ENCODE results near the gene PLG.
"Not testable (repeated sequence)": the region's sequence is repeated elsewhere in the genome, so short reads cannot be mapped to it uniquely, and the experiment has no call there.

PLG gene

GRCh38 chr6:160708993-160709392 is 6.9 kb downstream of the PLG start:
- not testable (repeated sequence) for DNase-seq

- DNase-seq: no peak
Measured at GRCh38 chr6:160714731-160715316, 12.8 kb downstream of the PLG start.

GRCh38 chr6:160730911-160731310 is 28.9 kb downstream of the PLG start:
- no peak for DNase-seq

- DNase-seq: peak; percentile 9 to 47
Measured at GRCh38 chr6:160733050-160733646, 31.1 kb downstream of the PLG start.

- no peak for DNase-seq
Measured at GRCh38 chr6:160734627-160735026, 32.6 kb downstream of the PLG start.

- DNase-seq: no peak
Measured at GRCh38 chr6:160735523-160735922, 33.5 kb downstream of the PLG start.

- DNase-seq: no peak
Measured at GRCh38 chr6:160737934-160738333, 35.9 kb downstream of the PLG start.

- no peak for DNase-seq
Measured at GRCh38 chr6:160739955-160740354, 37.9 kb downstream of the PLG start.

GRCh38 chr6:160741012-160741411 is 39.0 kb downstream of the PLG start:
- not testable (repeated sequence) for DNase-seq

GRCh38 chr6:160742090-160742489 is 40.0 kb downstream of the PLG start:
- DNase-seq: no peak

GRCh38 chr6:160750276-160750689 is 48.2 kb downstream of the PLG start:
- DNase-seq: no peak

- not testable (repeated sequence) for DNase-seq
Measured at GRCh38 chr6:160753211-160753610, 51.2 kb downstream of the PLG start.

GRCh38 chr6:160755165-160755564 is 53.1 kb downstream of the PLG start:
- DNase-seq: no peak

GRCh38 chr6:160756021-160756420 is 54.0 kb downstream of the PLG start:
- no peak for DNase-seq

- no peak for DNase-seq
Measured at GRCh38 chr6:160756871-160757270, 54.8 kb downstream of the PLG start.

- DNase-seq: no peak
Measured at GRCh38 chr6:160764847-160765246, 62.8 kb downstream of the PLG start.

GRCh38 chr6:160765412-160765811 is 63.4 kb downstream of the PLG start:
- no peak for DNase-seq

GRCh38 chr6:160766657-160766988 is 64.6 kb downstream of the PLG start:
- no peak for DNase-seq

- DNase-seq: peak in 1 of 2 donors; percentile 5
Measured at GRCh38 chr6:160766989-160767646, 65.1 kb downstream of the PLG start.

- no peak for DNase-seq
Measured at GRCh38 chr6:160767647-160768019, 65.6 kb downstream of the PLG start.

- DNase-seq: no peak
Measured at GRCh38 chr6:160768101-160768500, 66.1 kb downstream of the PLG start.

GRCh38 chr6:160774399-160774798 is 72.4 kb downstream of the PLG start:
- no peak for DNase-seq

- no peak for DNase-seq
Measured at GRCh38 chr6:160775792-160776580, 73.9 kb downstream of the PLG start.

GRCh38 chr6:160779095-160779494 is 77.1 kb downstream of the PLG start:
- DNase-seq: not testable (repeated sequence)
